ENCODE results near the gene PLPP6.

GRCh38 chr9:4678679-4679267 is 16.7 kb downstream of the PLPP6 start:
- TF ChIP-seq BHLHE40 (IDR thresholded peaks at IDR 0.05; ENCODE audit: borderline replicate concordance): no peak
- no peak for TF ChIP-seq ELF4 (IDR thresholded peaks at IDR 0.05)
- TF ChIP-seq SUZ12 (IDR thresholded peaks at IDR 0.05): no peak
- TF ChIP-seq FOXM1 (IDR thresholded peaks at IDR 0.05; ENCODE audit: borderline replicate concordance): no peak
- TF ChIP-seq HDGF (IDR thresholded peaks at IDR 0.05; ENCODE audit: borderline replicate concordance): no peak
